Ureter (tissue), 1 donor: ENCODE measurements around the gene KRTAP16-1. TPM values are rescaled to one million over a fixed set of nuclear protein-coding genes. Genes with fewer than 3 reads are reported as not detected.
A peak's percentile ranks its signal among the peaks of the same experiment; 100 is the strongest.
"Not testable (repeated sequence)": the region's sequence is repeated elsewhere in the genome, so short reads cannot be mapped to it uniquely, and the experiment has no call there.

Experiments used
- DNase-seq: peaks from one replicate; pipeline ENCODE4 v3.0.0-alpha.2; 2020; ENCODE audit warnings: low spot score
- total RNA-seq: library from RNA; stranded (reverse); gene quantifications from one replicate; pipeline ENCODE4 v1.2.4, GENCODE V29; 2023
- donor health status: DM: yes; HTN: yes; CAD: no.

Gene KRTAP16-1
- total RNA-seq, result not detected

GRCh38 chr17:41308918-41309359, at the start of gene KRTAP16-1:
TSS of gene KRTAP16-1 (minus strand) at chr17:41309309. CDS start at chr17:41309253, 56 bp downstream.
- no peak for DNase-seq

- DNase-seq, result no peak
These were observed 45.4 kb upstream of the KRTAP16-1 start for GRCh38 chr17:41354536-41354935.

- DNase-seq, result no peak
These were observed 43.7 kb upstream of the KRTAP16-1 start for GRCh38 chr17:41352597-41353366.

GRCh38 chr17:41351177-41351576, 42.1 kb upstream of the KRTAP16-1 start:
- DNase-seq, result no peak

GRCh38 chr17:41350381-41350878, 41.3 kb upstream of the KRTAP16-1 start, which contains the start of gene KRT33A:
TSS of gene KRT33A (minus strand) at chr17:41350828. CDS start at chr17:41350767, 61 bp downstream.
- not testable (repeated sequence) for DNase-seq

GRCh38 chr17:41347869-41348760, 39.0 kb upstream of the KRTAP16-1 start:
- no peak for DNase-seq

- DNase-seq, result not testable (repeated sequence)
These were observed 37.3 kb upstream of the KRTAP16-1 start for GRCh38 chr17:41346421-41346820.

GRCh38 chr17:41345992-41346391, 36.9 kb upstream of the KRTAP16-1 start:
- DNase-seq, result no peak

- DNase-seq, result no peak
These were observed 33.9 kb upstream of the KRTAP16-1 start for GRCh38 chr17:41343029-41343428.

GRCh38 chr17:41340934-41341861, 32.1 kb upstream of the KRTAP16-1 start:
- no peak for DNase-seq

GRCh38 chr17:41340494-41340893, 31.4 kb upstream of the KRTAP16-1 start:
- no peak for DNase-seq

- peak; percentile 19 for DNase-seq
These were observed 30.6 kb upstream of the KRTAP16-1 start for GRCh38 chr17:41339571-41340172.

- DNase-seq, result peak; percentile 43
These were observed 29.9 kb upstream of the KRTAP16-1 start for GRCh38 chr17:41338961-41339485.

- DNase-seq, result no peak
These were observed 26.6 kb upstream of the KRTAP16-1 start for GRCh38 chr17:41335747-41336146.

- no peak for DNase-seq
These were observed 25.5 kb upstream of the KRTAP16-1 start for GRCh38 chr17:41334385-41335305.

- DNase-seq, result no peak
These were observed 24.7 kb upstream of the KRTAP16-1 start for GRCh38 chr17:41333836-41334235.

- DNase-seq, result no peak
These were observed 24.0 kb upstream of the KRTAP16-1 start for GRCh38 chr17:41333098-41333497.

- DNase-seq, result no peak
These were observed 23.1 kb upstream of the KRTAP16-1 start for GRCh38 chr17:41332239-41332638.

- no peak for DNase-seq
These were observed 22.5 kb upstream of the KRTAP16-1 start for GRCh38 chr17:41331606-41332005.
